ENCODE data around the gene TECTA. TPM values are rescaled to one million over a fixed set of nuclear protein-coding genes. Genes with fewer than 3 reads are reported as not detected.

The TECTA gene
- total RNA-seq, 4 donors from 2014 or later: under 0.01 to 2.8 (median 1.1) TPM; not detected in 1

DNA sequence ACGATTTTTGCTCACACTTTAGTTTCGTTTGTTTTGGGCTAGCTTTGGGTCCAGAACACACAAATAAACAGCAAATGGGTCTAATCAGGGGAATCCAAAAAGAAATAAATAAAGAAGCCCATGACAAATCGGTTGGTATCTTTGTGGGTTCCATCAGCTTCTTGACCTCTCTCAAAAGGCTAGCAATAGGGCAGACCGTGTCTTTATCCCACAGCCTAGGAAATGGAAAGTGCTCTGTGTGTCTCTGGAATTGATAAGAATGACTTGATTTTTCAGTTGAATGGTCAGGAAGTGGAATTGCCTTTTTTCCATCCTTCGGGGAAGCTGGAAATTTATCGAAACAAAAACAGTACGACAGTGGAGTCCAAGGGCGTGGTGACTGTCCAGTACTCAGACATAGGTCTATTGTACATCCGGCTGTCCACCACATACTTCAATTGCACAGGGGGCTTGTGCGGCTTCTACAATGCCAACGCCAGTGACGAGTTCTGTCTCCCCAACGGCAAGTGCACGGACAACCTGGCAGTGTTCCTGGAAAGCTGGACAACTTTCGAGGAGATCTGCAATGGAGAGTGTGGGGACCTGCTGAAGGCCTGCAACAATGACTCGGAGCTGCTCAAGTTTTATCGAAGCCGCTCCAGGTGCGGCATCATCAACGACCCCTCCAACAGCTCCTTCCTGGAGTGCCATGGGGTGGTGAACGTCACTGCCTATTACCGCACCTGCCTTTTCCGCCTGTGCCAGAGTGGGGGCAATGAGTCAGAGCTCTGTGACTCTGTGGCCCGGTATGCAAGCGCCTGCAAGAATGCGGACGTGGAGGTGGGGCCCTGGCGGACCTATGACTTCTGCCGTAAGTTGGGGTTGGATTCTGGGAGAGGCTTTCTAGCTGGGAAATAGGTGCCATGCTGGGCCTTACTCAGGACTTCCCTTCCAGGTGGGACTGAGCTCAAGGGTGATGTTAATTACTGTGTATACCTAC is 28.6 kb downstream of the TECTA start:
- H3K4me3 ChIP-seq: no peak overlapping the region
- H3K27me3 ChIP-seq: no peaks in the 10 kb centered on the region
- no peak overlapping the region for H3K27ac ChIP-seq
- TF ChIP-seq, protein P1, sequence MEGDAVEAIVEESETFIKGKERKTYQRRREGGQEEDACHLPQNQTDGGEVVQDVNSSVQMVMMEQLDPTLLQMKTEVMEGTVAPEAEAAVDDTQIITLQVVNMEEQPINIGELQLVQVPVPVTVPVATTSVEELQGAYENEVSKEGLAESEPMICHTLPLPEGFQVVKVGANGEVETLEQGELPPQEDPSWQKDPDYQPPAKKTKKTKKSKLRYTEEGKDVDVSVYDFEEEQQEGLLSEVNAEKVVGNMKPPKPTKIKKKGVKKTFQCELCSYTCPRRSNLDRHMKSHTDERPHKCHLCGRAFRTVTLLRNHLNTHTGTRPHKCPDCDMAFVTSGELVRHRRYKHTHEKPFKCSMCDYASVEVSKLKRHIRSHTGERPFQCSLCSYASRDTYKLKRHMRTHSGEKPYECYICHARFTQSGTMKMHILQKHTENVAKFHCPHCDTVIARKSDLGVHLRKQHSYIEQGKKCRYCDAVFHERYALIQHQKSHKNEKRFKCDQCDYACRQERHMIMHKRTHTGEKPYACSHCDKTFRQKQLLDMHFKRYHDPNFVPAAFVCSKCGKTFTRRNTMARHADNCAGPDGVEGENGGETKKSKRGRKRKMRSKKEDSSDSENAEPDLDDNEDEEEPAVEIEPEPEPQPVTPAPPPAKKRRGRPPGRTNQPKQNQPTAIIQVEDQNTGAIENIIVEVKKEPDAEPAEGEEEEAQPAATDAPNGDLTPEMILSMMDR (IDR thresholded peaks at IDR 0.05): no peak
- TF ChIP-seq POLR2A (IDR thresholded peaks at IDR 0.05): no peak
- H3K36me3 ChIP-seq: no peaks in the 10 kb centered on the region
- DNase-seq: no peak
- intact Hi-C loops (cut with DNase I; ENCODE audit: low total_unique reads): no loop called here
- H3K9me3 ChIP-seq: no peaks in the 10 kb centered on the region
- no peaks in the 10 kb centered on the region for H3K4me1 ChIP-seq

- Histone ChIP-seq H3K4me3 (no peak overlapping the region), H3K27ac (no peak overlapping the region), H3K9me3 (no peaks in the 10 kb centered on the region), H3K36me3 (no peaks in the 10 kb centered on the region), H3K4me1 (no peaks in the 10 kb centered on the region), H3K27me3 (no peaks in the 10 kb centered on the region)
- intact Hi-C loops (cut with DNase I; ENCODE audit: low total_unique reads): no loop called here
- no peak for TF ChIP-seq POLR2A (IDR thresholded peaks at IDR 0.05)
- TF ChIP-seq, protein P1 (IDR thresholded peaks at IDR 0.05): no peak
- no peak for DNase-seq
Measured at GRCh38 chr11:121131656-121132055, 30.6 kb downstream of the TECTA start.

GRCh38 chr11:121132211-121132976 is 31.4 kb downstream of the TECTA start:
- intact Hi-C loops (cut with DNase I; ENCODE audit: low total_unique reads): no loop called here
- Histone ChIP-seq H3K27me3 (no peaks in the 10 kb centered on the region), H3K4me3 (no peak overlapping the region), H3K36me3 (no peaks in the 10 kb centered on the region), H3K27ac (no peak overlapping the region), H3K9me3 (no peaks in the 10 kb centered on the region), H3K4me1 (no peaks in the 10 kb centered on the region)
- DNase-seq: no peak
- TF ChIP-seq, protein P1 (IDR thresholded peaks at IDR 0.05): no peak
- no peak for TF ChIP-seq POLR2A (IDR thresholded peaks at IDR 0.05)

GRCh38 chr11:121134741-121135312 is 33.8 kb downstream of the TECTA start:
- no peaks in the 10 kb centered on the region for H3K9me3 ChIP-seq
- no peak for TF ChIP-seq POLR2A (IDR thresholded peaks at IDR 0.05)
- TF ChIP-seq, protein P1 (IDR thresholded peaks at IDR 0.05): no peak
- no peaks in the 10 kb centered on the region for H3K4me1 ChIP-seq
- DNase-seq: no peak
- no peaks in the 10 kb centered on the region for H3K36me3 ChIP-seq
- intact Hi-C loops (cut with DNase I; ENCODE audit: low total_unique reads): no loop called here
- no peaks in the 10 kb centered on the region for H3K27me3 ChIP-seq
- no peak overlapping the region for H3K4me3 ChIP-seq
- H3K27ac ChIP-seq: no peak overlapping the region
